Measurements from ENCODE around the gene GRAMD4.

The GRAMD4 gene

DNA sequence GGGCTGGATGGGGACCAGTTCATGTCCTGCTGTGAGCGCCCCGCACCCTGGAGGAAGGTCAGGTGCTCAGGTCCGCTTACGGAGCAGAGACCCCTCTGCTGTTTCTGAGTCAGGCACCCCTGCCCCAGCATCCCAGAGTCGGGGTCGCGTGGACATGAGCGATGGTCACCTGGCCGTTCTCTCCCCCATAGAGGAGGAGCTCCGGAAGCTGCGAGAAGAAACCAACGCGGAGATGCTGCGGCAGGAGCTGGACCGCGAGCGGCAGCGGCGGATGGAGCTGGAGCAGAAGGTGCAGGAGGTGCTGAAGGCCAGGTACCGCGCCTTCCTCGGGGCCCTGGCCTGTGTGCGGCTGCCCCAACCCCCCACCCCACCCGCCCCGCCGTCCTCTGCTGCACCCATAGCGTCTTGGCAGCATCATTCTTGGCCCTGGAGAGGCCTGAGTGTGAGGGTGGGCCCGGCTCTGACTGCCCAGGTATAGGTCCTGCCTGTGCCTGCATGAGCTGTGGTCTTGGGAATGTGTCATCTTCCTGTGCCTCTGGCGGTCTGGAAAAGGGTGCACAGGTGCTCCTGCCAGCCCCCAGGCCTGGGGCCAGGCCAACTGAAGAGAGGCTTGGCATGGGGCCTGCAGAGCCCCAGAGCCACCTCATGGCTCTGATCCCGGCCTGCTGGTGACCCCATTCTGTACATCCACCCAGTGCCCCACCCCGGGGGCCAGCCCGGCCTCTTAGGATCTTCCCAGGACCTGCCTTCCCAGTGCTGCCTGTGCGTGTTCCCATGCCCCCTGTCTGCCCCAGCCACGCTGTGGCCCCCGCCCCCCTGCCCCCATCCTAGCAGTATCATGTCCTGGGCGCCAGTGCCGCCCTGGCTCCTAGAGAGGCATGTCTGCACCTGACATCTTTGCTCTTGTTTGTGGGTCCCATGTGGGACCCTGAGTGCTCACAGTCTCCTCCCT lies 38.1 kb downstream of the GRAMD4 start:
- no peak for DNase-seq

DNA sequence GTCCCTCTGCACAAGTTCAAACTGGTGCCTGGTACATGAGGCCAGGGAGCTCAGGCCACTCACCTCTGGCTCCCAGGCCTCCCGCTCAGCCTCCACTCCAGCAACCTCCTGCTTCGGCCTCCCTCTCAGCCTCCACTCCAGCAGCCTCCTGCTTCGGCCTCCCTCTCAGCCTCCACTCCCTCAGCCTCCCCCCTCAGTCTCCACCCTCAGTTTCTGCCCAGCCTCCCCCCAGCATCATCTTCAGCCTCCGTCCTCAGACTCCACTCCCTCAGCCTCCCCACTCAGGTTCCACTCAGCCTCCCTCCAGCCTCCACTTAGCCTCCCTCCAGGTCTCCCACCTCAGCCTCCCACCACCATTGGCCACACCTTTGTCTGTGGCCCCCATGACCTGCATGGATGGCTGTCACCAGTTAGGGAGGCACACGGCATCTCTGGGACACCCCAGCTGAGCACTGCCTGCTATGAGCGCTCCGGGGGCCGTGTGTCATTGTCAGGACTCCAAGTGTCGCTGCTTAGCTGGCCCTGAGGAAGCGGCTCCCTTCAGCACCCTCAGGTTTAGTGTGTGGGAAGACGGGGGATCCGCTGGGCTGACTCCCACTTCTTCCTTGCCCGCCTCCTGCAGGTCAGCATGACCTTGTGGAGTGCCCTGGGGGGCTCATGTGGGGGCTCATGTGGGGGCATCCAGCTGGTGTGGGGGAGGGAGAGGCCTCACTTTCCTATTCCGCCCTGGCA lies 39.0 kb downstream of the GRAMD4 start:
- no peak for DNase-seq

DNA sequence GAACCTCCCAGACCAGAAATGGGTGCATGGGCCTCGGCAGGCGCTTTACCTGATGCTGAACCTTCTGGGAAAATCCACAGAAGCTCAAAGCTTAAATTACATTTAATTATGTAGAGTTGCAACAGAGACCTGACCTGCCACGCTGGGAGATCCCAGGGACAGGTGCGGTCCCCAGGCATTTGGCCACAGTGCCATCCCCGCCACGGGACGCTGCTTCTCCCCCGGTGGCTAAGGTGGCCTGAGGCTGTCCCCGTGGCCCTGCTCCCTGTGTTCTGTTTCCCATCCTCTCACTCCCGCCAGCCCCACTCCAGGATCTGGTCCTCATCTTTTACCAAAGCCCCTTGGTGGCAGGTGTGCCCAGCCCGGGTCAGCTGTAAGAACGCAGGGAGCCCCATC lies 39.6 kb downstream of the GRAMD4 start:
- no peak for DNase-seq

DNA sequence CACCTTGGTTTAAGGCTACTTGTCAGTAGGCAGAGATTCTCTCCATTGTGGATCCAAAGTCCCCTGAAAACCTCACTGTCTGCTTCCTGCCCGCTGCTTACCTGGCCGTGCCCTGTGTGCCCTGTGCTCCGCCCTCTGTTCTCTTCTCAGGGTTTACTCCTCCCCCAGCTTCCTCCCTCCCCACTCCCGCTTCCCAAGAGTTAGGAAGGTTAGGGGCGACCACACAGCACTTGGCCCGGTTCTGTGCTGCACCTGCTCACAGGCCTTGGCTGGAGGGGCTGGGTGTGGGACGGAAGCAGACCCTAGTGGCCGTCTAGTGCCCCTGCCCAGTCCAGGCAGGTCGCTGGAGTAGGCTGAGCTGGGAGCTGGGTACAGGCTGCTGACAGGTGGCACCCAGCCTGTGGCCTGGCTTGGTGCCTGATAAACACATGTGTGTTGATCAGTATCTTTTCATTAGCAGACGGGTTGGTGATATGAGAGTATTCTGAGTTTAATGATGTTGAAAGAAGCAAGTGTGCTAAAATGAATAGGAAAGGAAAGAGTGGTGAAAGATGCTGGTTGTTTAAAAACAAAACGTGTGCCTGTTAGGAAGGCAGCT lies 40.5 kb downstream of the GRAMD4 start:
- no peak for DNase-seq

DNA sequence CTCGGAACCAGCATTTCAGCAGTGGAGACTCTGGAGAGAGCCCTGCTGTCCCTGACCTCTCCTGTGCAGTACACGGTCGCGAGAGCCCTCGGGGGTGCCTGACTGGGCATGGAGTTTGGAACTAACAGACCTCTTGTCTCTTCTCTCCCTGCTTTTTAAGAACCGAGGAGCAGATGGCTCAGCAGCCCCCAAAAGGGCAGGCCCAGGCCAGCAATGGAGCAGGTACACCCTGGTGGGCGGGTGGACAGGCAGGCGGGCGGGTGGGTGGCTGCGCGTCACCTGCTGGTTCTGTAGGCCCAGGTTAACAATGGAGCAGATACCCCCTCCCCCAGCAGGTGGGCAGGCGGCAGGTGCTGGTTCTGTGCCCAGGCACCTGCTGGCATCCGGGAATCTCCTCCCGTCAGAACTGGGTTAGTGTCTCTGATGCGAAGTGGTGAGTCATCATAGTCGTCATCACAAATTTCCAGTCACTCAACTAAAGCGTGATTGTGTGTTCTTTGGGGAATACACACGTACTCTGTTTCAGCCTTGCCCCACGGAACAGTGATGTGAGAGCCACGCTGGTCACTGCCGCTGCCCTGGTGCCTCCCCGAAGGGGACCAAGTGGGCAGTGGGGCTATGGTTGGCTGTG lies 41.1 kb downstream of the GRAMD4 start:
- DNase-seq, result no peak

DNA sequence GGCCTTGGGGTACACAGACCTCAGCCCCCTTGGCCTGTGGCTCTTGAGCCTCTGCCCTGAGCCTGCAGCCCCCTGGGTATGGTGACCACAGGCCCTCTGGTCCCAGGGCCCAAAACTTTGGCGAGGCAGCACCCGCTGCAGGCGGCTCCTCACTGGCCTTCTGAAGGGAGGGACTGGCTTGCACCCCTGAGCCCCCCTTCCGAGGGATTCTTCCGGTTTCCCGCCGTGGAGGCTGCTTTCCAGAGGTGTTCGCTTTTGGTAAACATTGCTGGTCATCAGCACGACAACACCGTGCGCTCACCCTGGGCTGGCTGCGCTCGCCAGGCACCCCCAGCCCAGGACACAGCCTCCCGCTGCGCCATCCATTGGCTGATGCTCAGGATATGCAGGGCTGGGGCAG lies 42.0 kb downstream of the GRAMD4 start:
- DNase-seq, result no peak

DNA sequence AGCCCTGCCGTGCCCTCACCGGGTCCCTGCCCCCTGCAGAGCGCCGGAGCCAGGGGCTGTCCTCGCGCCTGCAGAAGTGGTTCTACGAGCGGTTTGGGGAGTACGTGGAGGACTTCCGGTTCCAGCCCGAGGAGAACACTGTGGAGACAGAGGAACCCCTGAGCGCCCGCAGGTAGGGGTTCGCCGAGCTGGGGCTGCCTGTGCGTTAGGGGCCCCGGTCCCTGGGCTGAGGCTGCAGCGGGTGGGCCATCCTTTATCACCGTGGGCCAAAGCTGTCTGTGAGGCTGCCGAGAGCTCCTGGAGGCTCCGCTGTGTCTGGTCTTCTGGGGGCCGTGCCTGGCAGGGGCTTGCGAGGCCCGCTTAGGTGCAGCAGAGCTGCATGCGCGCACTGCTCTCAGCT lies 42.8 kb downstream of the GRAMD4 start:
- no peak for DNase-seq

DNA sequence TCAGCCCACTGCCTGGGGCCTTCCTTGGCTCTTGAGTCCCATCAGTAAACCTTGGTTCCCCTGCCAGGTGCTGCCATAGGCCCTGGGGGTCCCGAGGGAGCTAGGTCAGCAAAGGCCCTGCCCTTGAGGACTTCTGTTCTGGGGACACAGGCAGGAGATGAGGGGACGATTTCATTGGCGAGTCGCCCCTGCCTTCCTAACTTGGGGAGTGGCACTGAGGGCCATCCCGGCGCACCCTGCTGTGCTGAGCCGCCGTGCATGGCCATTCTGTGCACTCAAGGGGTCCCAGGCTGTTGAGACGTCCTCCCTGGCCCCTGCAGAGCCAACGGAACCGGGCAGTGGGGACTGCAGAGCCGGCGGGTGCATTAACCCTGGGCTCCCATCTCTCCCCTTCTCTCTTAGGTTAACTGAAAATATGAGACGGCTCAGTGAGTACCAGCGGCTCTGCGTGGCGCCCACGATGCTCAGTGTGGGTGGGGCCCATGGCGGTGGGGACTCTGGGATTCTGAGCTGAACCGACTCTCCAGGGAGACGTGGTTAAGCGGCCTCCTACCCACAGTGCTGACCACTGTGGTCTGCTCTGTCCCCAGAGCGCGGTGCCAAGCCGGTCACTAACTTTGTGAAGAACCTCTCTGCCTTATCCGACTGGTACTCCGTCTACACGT lies 43.4 kb downstream of the GRAMD4 start:
- no peak for DNase-seq

DNA sequence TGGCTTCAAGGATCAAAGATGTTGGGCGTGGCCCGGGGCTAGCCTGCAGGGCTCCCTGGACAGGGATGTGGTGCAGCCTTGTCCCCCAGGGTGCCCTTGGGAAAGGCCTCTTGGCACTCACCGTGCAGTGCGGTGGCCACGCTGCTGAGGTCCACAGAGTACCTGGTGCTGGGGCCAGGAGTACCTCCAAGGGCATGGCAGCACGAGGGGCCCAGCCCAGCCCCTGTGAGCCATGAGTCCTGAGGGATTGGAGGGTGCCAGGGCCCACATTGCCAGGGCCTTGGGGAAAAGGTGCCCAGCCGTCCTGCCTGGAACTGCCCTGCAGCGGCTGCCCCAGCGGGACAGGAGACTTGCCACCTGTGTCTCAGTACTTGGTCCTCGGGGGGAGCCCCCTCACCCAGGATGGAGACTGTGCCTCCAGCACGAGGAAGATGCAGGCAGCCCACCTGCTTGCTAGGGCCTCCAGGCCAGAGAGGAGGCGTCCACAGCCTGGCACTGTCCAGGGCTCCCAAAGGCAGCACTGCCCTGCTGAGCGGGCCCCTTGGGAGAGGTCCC lies 44.2 kb downstream of the GRAMD4 start:
- DNase-seq, result no peak

DNA sequence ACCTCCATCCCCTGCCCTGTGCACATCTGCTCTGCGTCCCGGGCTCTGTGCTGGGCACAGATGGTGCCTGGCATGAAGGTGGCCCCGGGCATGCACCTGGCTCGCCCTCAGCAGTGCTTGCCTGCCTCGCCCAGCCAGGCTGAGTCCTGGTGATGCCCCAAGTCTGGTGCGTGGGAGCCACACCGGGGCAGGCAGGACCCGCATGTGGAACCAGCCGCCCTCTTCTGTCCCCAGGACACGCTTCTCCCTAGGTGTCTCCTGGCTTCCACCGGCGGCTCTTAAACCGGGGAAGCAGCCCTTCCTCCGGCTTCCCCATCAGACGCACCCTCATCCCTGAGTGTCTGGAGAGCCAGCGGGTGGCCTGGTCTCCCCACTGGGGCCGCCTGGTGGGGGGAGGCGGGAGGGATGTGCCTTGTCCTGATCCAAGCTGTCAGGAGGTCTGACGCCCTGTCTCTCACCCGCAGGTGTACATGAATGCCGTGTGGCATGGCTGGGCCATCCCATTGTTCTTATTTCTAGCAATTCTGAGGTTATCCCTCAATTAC lies 45.0 kb downstream of the GRAMD4 start:
- DNase-seq, result no peak

DNA sequence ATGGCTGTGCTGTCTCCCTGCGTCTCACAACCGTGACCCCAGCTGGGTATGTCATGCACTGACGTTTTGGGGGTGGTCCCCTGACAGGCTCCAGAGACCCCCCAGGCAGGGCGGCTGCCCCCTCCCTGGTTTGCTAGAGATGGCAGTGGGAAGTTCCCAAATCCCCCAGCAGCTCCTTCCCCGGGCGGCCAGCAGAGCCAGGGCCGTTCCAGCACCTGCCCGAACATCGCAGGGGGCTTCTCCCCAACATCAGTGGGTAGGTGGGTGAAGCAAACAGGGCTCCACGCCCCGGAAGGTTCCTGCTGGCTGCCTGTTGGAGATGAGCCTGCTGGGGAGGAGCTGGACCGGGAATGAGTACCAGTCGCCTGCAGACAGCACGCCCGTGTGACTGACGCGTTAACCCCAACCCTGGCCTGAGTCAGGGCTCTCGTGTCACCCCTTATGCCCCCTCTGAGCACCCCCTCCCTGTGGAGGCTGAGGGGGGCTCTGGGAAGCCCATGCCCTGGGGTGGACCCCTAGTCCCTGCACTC lies 45.6 kb downstream of the GRAMD4 start:
- no peak for DNase-seq

DNA sequence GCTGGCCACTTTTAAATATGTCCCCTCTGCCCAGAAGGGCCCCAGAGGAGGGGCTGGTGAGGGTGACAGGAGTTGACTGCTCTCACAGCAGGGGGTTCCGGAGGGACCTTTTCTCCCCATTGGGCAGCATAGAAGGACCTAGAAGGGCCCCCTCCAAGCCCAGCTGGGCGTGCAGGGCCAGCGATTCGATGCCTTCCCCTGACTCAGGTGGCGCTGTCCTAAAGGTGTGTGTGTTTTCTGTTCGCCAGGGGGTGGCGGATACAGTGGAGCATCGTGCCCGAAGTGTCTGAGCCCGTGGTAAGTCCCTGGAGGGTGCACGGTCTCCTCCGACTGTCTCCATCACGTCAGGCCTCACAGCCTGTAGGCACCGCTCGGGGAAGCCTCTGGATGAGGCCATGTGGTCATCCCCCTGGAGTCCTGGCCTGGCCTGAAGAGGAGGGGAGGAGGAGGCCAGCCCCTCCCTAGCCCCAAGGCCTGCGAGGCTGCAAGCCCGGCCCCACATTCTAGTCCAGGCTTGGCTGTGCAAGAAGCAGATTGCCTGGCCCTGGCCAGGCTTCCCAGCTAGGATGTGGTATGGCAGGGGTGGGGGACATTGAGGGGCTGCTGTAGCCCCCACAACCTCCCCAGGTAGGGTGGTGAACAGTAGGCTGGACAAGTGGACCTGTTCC lies 46.5 kb downstream of the GRAMD4 start:
- no peak for DNase-seq

DNA sequence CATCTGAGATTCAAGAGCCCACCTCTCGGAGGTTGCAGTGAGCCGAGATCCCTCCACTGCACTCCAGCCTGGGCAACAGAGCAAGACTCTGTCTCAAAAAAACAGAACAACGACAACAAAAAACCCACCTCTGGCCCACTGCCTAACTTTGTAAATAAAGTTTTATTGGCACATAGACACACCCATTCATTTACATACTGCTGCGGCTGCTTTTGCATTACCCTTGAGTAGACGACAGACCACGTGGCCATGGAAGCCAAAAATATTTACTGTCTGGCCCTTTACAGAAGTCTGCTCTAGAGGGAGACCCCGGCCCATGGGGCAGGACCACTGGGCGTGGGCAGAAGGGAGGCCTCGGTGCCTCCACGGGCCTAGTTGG lies 47.0 kb downstream of the GRAMD4 start:
- no peak for DNase-seq

DNA sequence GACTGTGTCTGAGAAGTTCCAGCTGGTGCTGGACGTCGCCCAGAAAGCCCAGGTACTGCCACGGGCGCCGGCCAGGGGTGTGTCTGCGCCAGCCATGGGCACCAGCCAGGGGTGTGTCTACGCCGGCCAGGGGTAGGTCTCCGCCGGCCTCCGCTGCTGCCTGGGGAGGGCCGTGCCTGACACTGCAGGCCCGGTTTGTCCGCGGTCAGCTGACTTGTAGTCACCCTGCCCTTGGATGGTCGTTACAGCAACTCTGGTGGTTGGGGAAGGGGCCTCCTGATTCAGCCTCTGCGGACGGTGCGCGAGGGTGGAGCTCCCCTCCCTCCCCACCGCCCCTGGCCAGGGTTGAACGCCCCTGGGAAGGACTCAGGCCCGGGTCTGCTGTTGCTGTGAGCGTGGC lies 47.9 kb downstream of the GRAMD4 start:
- DNase-seq, result no peak

DNA sequence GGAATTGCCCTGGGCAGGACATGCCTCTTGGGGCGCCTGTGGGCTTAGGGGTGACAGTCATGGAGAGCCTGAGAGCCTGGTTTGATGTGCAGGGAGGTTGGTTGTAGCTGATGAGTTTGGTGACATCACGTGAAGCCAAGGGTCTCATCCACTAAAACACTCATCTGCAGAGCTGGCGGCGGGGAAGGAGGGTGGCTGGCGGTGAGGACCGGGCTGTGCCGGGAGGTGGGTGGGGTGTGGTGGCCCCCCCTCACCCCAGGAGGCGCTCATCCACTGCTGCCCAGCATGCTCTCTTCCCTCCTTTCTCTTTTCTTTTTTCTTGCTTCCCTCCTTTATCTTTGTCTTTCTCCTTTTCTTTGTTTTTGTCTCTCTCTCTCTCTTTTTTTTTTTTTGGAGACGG lies 49.0 kb downstream of the GRAMD4 start:
- DNase-seq, result no peak

DNA sequence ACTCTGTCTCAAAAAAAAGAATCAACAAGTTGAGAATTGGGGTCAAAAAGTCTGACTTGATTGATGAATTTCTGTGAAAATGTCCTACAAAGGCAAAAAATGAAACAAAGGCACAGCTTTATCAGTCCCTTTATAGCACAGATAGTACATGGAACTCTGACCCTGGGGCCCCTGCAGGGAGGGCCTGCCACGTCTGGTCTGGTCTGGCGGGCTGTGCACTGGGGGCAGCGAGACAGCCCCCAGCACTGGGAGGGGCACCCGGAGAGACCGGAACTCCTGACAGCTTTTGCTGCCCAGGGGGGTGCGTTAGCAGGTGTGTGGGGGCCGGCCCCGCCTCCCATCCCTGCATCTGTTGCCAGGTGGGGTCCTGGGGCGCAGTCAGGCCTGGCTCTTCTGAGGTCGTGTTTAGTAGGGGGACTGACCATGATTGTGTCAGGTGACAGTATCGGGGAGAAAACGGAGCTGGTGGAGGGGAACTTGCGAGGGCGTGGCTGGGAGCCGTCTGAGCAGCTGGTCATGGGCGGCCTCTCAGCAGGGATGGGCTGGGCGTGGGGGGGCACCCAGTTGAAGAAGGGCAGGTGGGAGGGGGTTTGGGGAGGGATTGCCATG lies 51.7 kb downstream of the GRAMD4 start:
- DNase-seq, result no peak

DNA sequence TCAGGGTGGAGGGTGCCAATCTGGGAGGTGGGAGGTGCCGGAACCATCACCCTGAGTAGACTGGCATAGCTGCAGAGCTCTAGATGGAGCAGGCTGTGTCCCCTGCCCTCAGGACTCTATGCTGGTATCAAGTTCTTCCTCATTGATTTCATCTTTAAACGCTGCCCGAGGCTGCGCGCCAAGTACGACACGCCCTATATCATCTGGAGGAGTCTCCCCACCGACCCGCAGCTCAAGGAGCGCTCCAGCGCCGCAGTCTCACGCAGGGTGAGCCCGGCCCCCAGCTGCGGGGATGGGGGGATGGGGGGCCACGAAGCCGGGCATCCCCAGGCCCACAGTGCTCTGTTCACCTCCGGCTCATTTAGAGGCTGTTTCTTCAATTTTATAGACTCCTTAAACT lies 52.5 kb downstream of the GRAMD4 start:
- DNase-seq, result no peak

DNA sequence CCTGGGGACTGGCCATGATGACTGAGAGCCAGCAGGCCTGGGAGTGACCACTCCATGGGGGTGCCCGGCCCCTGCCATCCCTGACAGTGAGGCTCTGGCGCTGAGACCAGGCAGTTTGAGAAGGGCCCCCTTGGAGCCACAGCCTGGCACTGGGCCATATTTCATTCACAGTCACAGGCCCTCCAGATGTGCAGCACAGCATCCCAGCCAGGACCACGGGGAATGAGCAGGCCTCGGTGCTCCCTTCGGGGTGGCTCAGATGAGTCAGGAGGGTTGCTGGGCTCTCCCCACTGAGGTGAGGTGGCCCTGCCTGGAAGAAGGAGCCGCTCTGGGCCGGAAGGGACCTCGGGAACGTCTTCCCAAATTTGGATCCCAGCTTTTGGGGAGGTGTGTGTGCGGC lies 53.0 kb downstream of the GRAMD4 start:
- no peak for DNase-seq

DNA sequence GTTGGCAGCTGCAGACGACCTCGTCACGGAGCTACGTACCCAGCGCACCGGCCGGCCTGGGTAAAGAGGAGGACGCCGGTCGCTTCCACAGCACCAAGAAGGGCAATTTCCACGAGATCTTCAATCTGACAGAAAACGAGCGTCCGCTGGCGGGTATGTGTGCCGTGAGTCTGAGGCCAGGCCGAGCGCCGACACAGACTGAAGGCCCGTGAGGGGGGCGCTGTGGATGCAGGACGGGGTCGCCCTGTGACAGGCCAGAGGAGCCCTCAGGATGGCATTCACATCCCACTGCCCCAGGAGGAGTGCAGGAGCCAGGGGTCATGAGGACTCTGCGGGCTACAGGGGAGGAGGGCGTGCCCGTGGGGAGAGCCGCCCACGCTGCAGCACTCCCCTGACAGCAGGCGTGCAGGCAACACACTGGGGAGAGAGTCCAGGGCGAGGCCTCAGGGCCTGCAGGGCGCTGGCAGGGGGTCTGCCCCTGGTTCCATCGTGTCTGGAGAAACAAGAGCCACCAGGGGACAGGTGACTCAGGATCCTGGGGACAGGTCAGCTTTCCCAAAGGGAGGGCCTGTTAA lies 53.6 kb downstream of the GRAMD4 start:
- DNase-seq, result no peak

DNA sequence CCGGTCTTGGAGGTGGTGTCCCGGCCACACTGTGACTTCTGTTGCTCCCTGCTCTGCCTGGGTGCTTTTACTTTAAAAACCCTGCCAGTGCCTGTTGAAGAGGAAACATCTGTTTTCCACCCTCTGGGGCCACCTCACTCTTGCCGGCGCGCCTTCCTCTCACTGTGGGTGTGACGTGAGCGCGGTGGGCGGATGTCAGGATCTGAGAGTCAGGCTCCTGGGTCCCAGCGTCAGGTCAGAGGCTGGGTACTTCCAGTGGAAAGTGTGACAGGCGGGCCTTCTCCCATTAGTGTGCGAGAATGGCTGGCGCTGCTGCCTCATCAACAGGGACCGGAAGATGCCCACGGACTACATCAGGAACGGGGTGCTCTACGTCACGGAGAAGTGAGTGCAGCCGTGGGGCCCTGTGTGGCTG lies 54.2 kb downstream of the GRAMD4 start:
- no peak for DNase-seq

DNA sequence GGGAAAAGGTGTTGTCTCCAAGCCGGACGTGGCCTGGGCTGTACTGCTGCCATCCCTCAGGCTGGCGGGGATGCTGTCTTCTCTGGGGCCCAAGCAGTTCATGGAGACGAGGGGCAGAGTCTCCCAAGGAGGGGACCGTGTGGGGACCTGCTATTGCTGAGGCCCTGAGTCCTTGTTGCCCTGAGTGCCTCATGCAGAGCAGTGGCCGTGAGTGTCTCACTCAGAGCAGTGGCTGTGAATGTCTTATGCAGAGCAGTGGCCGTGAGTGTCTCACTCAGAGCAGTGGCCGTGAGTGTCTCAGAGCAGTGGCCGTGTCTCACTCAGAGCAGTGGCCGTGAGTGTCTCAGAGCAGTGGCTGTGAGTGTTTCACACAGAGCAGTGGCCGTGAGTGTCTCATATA lies 54.7 kb downstream of the GRAMD4 start:
- DNase-seq, result no peak

Measured in NCI-H526 treated with DMSO at 0.1 percent for 48 hours (cell line).